GM23338 (cell line): ENCODE results near the gene TMTC2. TPM values are rescaled to one million over a fixed set of nuclear protein-coding genes. Genes with fewer than 3 reads are reported as not detected.

Experiments used
- ATAC-seq: fragments of 200-7000 bp; cut with Tn5 transposase; 3 replicates; pipeline ENCODE4 v1.9.1; 2020
- DNase-seq: peaks from one replicate; pipeline ENCODE4 v3.0.0-alpha.2; 2015; ENCODE audit warnings: low spot score
- H2AFZ ChIP-seq: fragments of 200-600 bp; sonication (generic); 2 replicates; pipeline ENCODE4 v1.8.0; 2016; ENCODE audit warnings: antibody characterized with exemption, mild to moderate bottlenecking, moderate library complexity
- H3F3A ChIP-seq: fragments of 200-600 bp; sonication (generic); replicated peaks from 2 replicates; pipeline ENCODE4 v1.8.0; 2017; ENCODE audit warnings: antibody characterized with exemption, mixed run types, low read depth
- H3K27ac ChIP-seq: fragments of 200-600 bp; sonication (generic); 2 replicates; pipeline ENCODE4 v1.6.1; 2016; ENCODE audit warnings: low read depth
- H3K27me3 ChIP-seq: fragments of 200-600 bp; sonication (generic); 2 replicates; pipeline ENCODE4 v1.8.0; 2016; ENCODE audit warnings: mild to moderate bottlenecking, mixed run types, moderate library complexity; ENCODE audit not compliant: insufficient read depth
- H3K36me3 ChIP-seq: fragments of 200-600 bp; sonication (generic); 2 replicates; pipeline ENCODE4 v1.8.0; 2016; ENCODE audit warnings: mild to moderate bottlenecking; ENCODE audit not compliant: insufficient read depth
- H3K4me1 ChIP-seq: fragments of 200-600 bp; sonication (generic); 2 replicates; pipeline ENCODE4 v1.8.0; 2016; ENCODE audit warnings: mild to moderate bottlenecking, moderate library complexity; ENCODE audit not compliant: insufficient read depth
- H3K4me2 ChIP-seq: fragments of 200-600 bp; sonication (generic); 2 replicates; pipeline ENCODE4 v1.7.1; 2017; ENCODE audit warnings: mixed run types
- H3K4me3 ChIP-seq: fragments of 200-600 bp; sonication (generic); 2 replicates; pipeline ENCODE4 v1.6.1; 2016; ENCODE audit warnings: mixed run types
- H3K79me2 ChIP-seq: fragments of 200-600 bp; sonication (generic); replicated peaks from 2 replicates; pipeline ENCODE4 v1.8.0; 2017; ENCODE audit warnings: mild to moderate bottlenecking; ENCODE audit not compliant: insufficient read depth
- H3K9me2 ChIP-seq: fragments of 200-600 bp; sonication (generic); 2 replicates; pipeline ENCODE4 v1.8.0; 2017; ENCODE audit not compliant: insufficient read depth
- H4K20me1 ChIP-seq: fragments of 200-600 bp; sonication (generic); replicated peaks from 2 replicates; pipeline ENCODE4 v1.8.0; 2017; ENCODE audit warnings: mild to moderate bottlenecking; ENCODE audit not compliant: insufficient read depth
- H3K27ac Mint-ChIP-seq: 2 replicates; pipeline ENCODE4 v1.8.0; 2020; ENCODE audit warnings: inconsistent platforms, mild to moderate bottlenecking, moderate library complexity, mixed read lengths
- H3K27me3 Mint-ChIP-seq: 3 replicates; pipeline ENCODE4 v1.8.0; 2022; ENCODE audit warnings: low read depth, mild to moderate bottlenecking, moderate library complexity, mixed read lengths, inconsistent platforms; ENCODE audit not compliant: insufficient read depth, poor library complexity
- H3K36me3 Mint-ChIP-seq: 3 replicates; pipeline ENCODE4 v1.8.0; 2021; ENCODE audit warnings: low read depth, mild to moderate bottlenecking, inconsistent platforms, moderate library complexity, mixed read lengths
- H3K4me1 Mint-ChIP-seq: 3 replicates; pipeline ENCODE4 v1.8.0; 2020; ENCODE audit warnings: mild to moderate bottlenecking, inconsistent platforms, mixed read lengths
- H3K4me3 Mint-ChIP-seq: 3 replicates; pipeline ENCODE4 v1.8.0; 2021; ENCODE audit warnings: moderate library complexity, mild to moderate bottlenecking, inconsistent platforms, mixed read lengths
- H3K9me3 Mint-ChIP-seq: 3 replicates; pipeline ENCODE4 v1.8.0; 2020; ENCODE audit warnings: moderate library complexity, mild to moderate bottlenecking, inconsistent platforms, mixed read lengths
- CREB1 ChIP-seq: fragments of 250-450 bp; sonication (Bioruptor Pico); IDR thresholded peaks from 2 replicates; pipeline ENCODE4 v1.5.0; 2020; ENCODE audit warnings: low read depth, mild to moderate bottlenecking, moderate library complexity
- CTCF ChIP-seq, 2 experiments: fragments of 200-600 bp in 1 of 2; sonication (generic) in 1 of 2; conservative IDR thresholded peaks; 2 replicates each; pipeline versions ENCODE4 v1.5.1 to v1.6.1; 2016 to 2017; ENCODE audit warnings: antibody characterized with exemption in 2 of 2, low read depth in 2 of 2, mild to moderate bottlenecking in 2 of 2, moderate library complexity in 1 of 2
- ETS1 ChIP-seq: IDR thresholded peaks from 2 replicates; pipeline ENCODE4 v1.6.1; 2016; ENCODE audit warnings: antibody characterized with exemption
- EZH2 ChIP-seq: fragments of 200-600 bp; sonication (generic); IDR thresholded peaks from one replicate; pipeline ENCODE4 v1.8.0; 2017; ENCODE audit warnings: antibody characterized with exemption, mild to moderate bottlenecking, low read depth; ENCODE audit not compliant: unreplicated experiment
- EZH2phosphoT487 ChIP-seq: fragments of 200-600 bp; sonication (generic); IDR thresholded peaks from one replicate; pipeline ENCODE4 v1.8.1; 2018; ENCODE audit warnings: antibody characterized with exemption; ENCODE audit not compliant: unreplicated experiment
- JUNB ChIP-seq: IDR thresholded peaks from one replicate; pipeline ENCODE4 v1.6.1; 2016; ENCODE audit warnings: antibody characterized with exemption; ENCODE audit not compliant: unreplicated experiment
- NANOG ChIP-seq: IDR thresholded peaks from 2 replicates; pipeline ENCODE4 v1.6.1; 2016; ENCODE audit warnings: antibody characterized with exemption, borderline replicate concordance
- POLR2AphosphoS5 ChIP-seq: IDR thresholded peaks from 2 replicates; pipeline ENCODE4 v1.6.1; 2016; ENCODE audit warnings: antibody characterized with exemption, low read depth
- STAT1 ChIP-seq: IDR thresholded peaks from one replicate; pipeline ENCODE4 v1.6.1; 2016; ENCODE audit warnings: antibody characterized with exemption; ENCODE audit not compliant: unreplicated experiment
- ZNF114 ChIP-seq: fragments of 250-450 bp; sonication (Bioruptor Pico); IDR thresholded peaks from 2 replicates; pipeline ENCODE4 v1.5.0; 2020; ENCODE audit warnings: mild to moderate bottlenecking, moderate library complexity
- ZNF462 ChIP-seq: fragments of 250-450 bp; sonication (Bioruptor Pico); IDR thresholded peaks from 2 replicates; pipeline ENCODE4 v1.5.0; 2020; ENCODE audit warnings: mild to moderate bottlenecking, moderate library complexity
- polyA plus RNA-seq: library from polyadenylated mRNA; unstranded; fragments of >200 nt; fragmentation: Nextera tagmentation; extraction: Ambion mirVana; gene quantifications from 2 replicates; pipeline ENCODE4 v1.2.1, GENCODE V29; 2016
- total RNA-seq: library from RNA; depleted of rRNA; stranded (reverse); fragments of >200 nt; shearing (Covaris generic); gene quantifications from 2 replicates; pipeline ENCODE4 v1.2.3, GENCODE V29; 2014

The TMTC2 gene
- total and polyA plus RNA-seq, 2 experiments from 2014 or later: 0.57 to 6.5 TPM

GRCh38 chr12:82954064-82954463 lies 267.4 kb downstream of the TMTC2 start (continued):
- no peak for TF ChIP-seq CTCF (conservative IDR thresholded peaks at IDR 0.05; ENCODE audit: low read depth in 2 of 2)
- no peak for TF ChIP-seq JUNB

- H2AFZ ChIP-seq: no peak overlapping the region
- H4K20me1 ChIP-seq: no peaks in the 10 kb centered on the region
- Mint-ChIP-seq H3K36me3 (no peaks in the 10 kb centered on the region), H3K4me1 (0 out of 3 replicates have a peak, but pooled peaks cover 5% of the 10 kb centered on the region), H3K9me3 (no peaks in the 10 kb centered on the region), H3K27ac (no peak overlapping the region), H3K4me3 (no peak overlapping the region), H3K27me3 (no peaks in the 10 kb centered on the region)
- no peak for TF ChIP-seq EZH2phosphoT487
- TF ChIP-seq ETS1: no peak
- no peak for TF ChIP-seq EZH2
- TF ChIP-seq CREB1: no peak
- TF ChIP-seq STAT1: no peak
- no peak for TF ChIP-seq POLR2AphosphoS5
- no peak for TF ChIP-seq ZNF462 (CRISPR knock-in tag)
- no peak for TF ChIP-seq CTCF (conservative IDR thresholded peaks at IDR 0.05; ENCODE audit: low read depth in 2 of 2)
- TF ChIP-seq ZNF114 (CRISPR knock-in tag): no peak
- TF ChIP-seq NANOG: no peak
- TF ChIP-seq JUNB: no peak
- H3K4me1 ChIP-seq: no peaks in the 10 kb centered on the region
- H3F3A ChIP-seq: no peaks in the 10 kb centered on the region
- no peak overlapping the region for H3K27ac ChIP-seq
- no peak overlapping the region for H3K4me3 ChIP-seq
- H3K79me2 ChIP-seq: no peaks in the 10 kb centered on the region
- H3K36me3 ChIP-seq: no peaks in the 10 kb centered on the region
- H3K4me2 ChIP-seq: no peak overlapping the region
- no peaks in the 10 kb centered on the region for H3K27me3 ChIP-seq
- ATAC-seq: no peak
- H3K9me2 ChIP-seq: no peaks in the 10 kb centered on the region
- DNase-seq: no peak
These were observed 267.9 kb downstream of the TMTC2 start for GRCh38 chr12:82954572-82954971.
